Esophagus muscularis mucosa (tissue), 3 donors: ENCODE measurements around the gene PNPLA5.

ENCODE experiments used
- EP300 ChIP-seq: sonication (generic); formaldehyde crosslinking; IDR thresholded peaks from one replicate; pipeline ENCODE4 v1.6.1; 2017; ENCODE audit warnings: antibody characterized with exemption
- TF ChIP-seq, protein P1 (sequence below), 3 experiments: fragments of 200-600 bp in 2 of 3; fragments of 450-650 bp in 1 of 3; sonication (generic) in 2 of 3; IDR thresholded peaks; one replicate each; pipeline ENCODE4 v1.5.1; 2017 to 2019; ENCODE audit warnings: antibody characterized with exemption in 3 of 3, mild to moderate bottlenecking in 2 of 3, moderate library complexity in 1 of 3

DNA sequence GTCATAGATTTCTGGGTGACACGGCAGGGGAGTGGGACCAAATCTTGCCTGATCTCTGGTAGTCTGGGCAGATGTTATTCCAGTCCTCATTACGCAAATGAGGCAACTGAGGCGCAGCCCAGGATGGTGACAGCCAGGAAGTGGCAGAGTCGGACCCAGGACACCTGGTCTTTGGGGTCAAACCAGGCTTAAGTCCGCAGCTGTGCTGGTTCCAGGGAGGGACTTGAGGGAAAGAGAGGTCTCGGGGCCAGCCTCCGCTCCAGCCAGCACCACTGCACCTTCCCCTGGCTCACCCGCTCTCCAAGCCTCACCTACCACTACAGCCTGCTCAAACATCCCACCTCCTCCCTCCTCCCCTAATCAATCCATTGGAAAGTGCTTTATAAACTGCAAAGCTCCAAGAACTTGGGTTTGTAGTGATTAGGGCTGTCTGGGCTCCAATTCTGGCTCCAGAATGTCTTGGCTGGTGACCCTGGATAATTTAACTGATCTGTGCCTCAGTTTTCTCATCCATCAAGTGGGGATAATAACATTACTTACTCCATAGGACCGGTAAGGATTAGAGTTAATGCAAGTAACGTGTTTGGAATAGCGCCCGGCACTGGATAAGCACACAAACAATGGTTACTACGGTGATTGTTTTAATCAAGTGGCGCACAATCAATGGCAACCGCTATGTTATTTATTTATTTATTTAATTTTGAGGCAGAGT, 526 bp upstream of the PNPLA5 start:
- TF ChIP-seq, protein P1, sequence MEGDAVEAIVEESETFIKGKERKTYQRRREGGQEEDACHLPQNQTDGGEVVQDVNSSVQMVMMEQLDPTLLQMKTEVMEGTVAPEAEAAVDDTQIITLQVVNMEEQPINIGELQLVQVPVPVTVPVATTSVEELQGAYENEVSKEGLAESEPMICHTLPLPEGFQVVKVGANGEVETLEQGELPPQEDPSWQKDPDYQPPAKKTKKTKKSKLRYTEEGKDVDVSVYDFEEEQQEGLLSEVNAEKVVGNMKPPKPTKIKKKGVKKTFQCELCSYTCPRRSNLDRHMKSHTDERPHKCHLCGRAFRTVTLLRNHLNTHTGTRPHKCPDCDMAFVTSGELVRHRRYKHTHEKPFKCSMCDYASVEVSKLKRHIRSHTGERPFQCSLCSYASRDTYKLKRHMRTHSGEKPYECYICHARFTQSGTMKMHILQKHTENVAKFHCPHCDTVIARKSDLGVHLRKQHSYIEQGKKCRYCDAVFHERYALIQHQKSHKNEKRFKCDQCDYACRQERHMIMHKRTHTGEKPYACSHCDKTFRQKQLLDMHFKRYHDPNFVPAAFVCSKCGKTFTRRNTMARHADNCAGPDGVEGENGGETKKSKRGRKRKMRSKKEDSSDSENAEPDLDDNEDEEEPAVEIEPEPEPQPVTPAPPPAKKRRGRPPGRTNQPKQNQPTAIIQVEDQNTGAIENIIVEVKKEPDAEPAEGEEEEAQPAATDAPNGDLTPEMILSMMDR (IDR thresholded peaks at IDR 0.05): no peak
- TF ChIP-seq EP300: no peak
